Fibroblast of lung (primary cell): ENCODE results near the gene CYLD.

ENCODE experiments used
- EZH2 ChIP-seq: IDR thresholded peaks from 2 replicates; pipeline ENCODE4 v1.5.1; 2012; ENCODE audit warnings: low read length, control low read depth, mild to moderate bottlenecking; ENCODE audit errors: missing control alignments
- TF ChIP-seq, protein P1 (sequence below), 2 donors: IDR thresholded peaks in 1 of 2; conservative IDR thresholded peaks in 1 of 2; 1 replicate in 1 of 2; 2 replicates in 1 of 2; pipeline ENCODE4 v1.5.1; 2011 to 2012; ENCODE audit warnings: low read length in 2 of 2, control low read depth in 1 of 2, inconsistent platforms in 1 of 2, low read depth in 1 of 2, mild to moderate bottlenecking in 1 of 2

DNA sequence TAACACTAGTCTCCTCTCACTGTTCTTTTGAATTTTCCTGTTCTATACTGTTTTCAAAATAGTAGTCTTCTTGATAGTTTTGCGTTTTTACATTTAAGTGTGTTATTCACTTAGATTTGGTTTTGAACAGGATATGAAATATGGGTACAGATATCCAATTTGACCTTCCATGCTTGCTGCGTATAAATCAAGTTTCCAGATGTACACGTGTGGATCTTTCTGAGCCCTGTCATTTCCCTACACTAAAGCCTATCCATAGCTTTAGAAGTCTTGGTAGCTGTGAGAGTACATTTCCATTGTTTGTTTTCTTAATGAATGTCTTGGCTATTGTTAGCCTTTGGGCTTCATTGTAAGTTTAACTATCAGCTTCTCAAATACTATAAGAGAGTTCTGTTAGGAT, 20.4 kb downstream of the CYLD start:
- TF ChIP-seq, protein P1, sequence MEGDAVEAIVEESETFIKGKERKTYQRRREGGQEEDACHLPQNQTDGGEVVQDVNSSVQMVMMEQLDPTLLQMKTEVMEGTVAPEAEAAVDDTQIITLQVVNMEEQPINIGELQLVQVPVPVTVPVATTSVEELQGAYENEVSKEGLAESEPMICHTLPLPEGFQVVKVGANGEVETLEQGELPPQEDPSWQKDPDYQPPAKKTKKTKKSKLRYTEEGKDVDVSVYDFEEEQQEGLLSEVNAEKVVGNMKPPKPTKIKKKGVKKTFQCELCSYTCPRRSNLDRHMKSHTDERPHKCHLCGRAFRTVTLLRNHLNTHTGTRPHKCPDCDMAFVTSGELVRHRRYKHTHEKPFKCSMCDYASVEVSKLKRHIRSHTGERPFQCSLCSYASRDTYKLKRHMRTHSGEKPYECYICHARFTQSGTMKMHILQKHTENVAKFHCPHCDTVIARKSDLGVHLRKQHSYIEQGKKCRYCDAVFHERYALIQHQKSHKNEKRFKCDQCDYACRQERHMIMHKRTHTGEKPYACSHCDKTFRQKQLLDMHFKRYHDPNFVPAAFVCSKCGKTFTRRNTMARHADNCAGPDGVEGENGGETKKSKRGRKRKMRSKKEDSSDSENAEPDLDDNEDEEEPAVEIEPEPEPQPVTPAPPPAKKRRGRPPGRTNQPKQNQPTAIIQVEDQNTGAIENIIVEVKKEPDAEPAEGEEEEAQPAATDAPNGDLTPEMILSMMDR (conservative IDR thresholded peaks at IDR 0.05 in 1 of 2, IDR thresholded peaks at IDR 0.05 in 1 of 2; ENCODE audit: low read depth in 1 of 2, low read length in 2 of 2) = no peak
- no peak for TF ChIP-seq EZH2
